Spleen (tissue), 11 donors: ENCODE data around the gene GALNT8. TPM values are rescaled to one million over a fixed set of nuclear protein-coding genes. Genes with fewer than 3 reads are reported as not detected.

Experiments used
- DNase-seq: peaks from one replicate; pipeline ENCODE4 v3.0.0-alpha.2; 2020
- H3K27ac ChIP-seq, 8 donors: fragments of 200-600 bp; sonication (generic) in 7 of 8; 1 replicate in 4 of 8; 2 replicates in 4 of 8; pipeline versions ENCODE4 v1.5.0 to v1.8.0; 2016 to 2021; ENCODE audit warnings: inconsistent platforms in 4 of 8, mild to moderate bottlenecking in 4 of 8, moderate library complexity in 1 of 8
- H3K27me3 ChIP-seq, 7 donors: fragments of 200-600 bp; sonication (generic) in 6 of 7; replicated peaks in 1 of 7; 1 replicate in 4 of 7; 2 replicates in 3 of 7; pipeline versions ENCODE4 v1.5.0 to v1.8.0; 2016 to 2021; ENCODE audit warnings: inconsistent platforms in 3 of 7, mild to moderate bottlenecking in 1 of 7
- H3K36me3 ChIP-seq, 6 donors: fragments of 200-600 bp; sonication (generic) in 5 of 6; 1 replicate in 4 of 6; 2 replicates in 2 of 6; pipeline versions ENCODE4 v1.5.0 to v1.8.0; 2016 to 2021; ENCODE audit warnings: inconsistent platforms in 2 of 6
- H3K4me1 ChIP-seq, 6 donors: fragments of 200-600 bp; sonication (generic) in 5 of 6; 1 replicate in 3 of 6; 2 replicates in 3 of 6; pipeline versions ENCODE4 v1.5.0 to v1.8.0; 2016 to 2021; ENCODE audit warnings: inconsistent platforms in 3 of 6
- H3K4me3 ChIP-seq, 8 donors: fragments of 200-600 bp; sonication (generic) in 7 of 8; 1 replicate in 4 of 8; 2 replicates in 4 of 8; pipeline versions ENCODE4 v1.5.0 to v1.8.0; 2016 to 2021; ENCODE audit warnings: inconsistent platforms in 4 of 8, mild to moderate bottlenecking in 4 of 8, moderate library complexity in 2 of 8
- H3K9me3 ChIP-seq, 8 donors: fragments of 200-600 bp; sonication (generic) in 7 of 8; 1 replicate in 4 of 8; 2 replicates in 4 of 8; pipeline versions ENCODE4 v1.5.0 to v1.8.0; 2016 to 2021; ENCODE audit warnings: inconsistent platforms in 4 of 8
- CTCF ChIP-seq, 11 experiments: fragments of 200-600 bp in 7 of 11; fragments of 450-650 bp in 4 of 11; sonication (generic) in 4 of 11; IDR thresholded peaks in 8 of 11; conservative IDR thresholded peaks in 3 of 11; 1 replicate in 7 of 11; 2 replicates in 4 of 11; pipeline versions ENCODE4 v1.4.0 to v1.8.0; 2016 to 2021; ENCODE audit warnings: antibody characterized with exemption in 11 of 11, inconsistent platforms in 4 of 11, mild to moderate bottlenecking in 1 of 11
- POLR2A ChIP-seq, 3 donors: fragments of 450-650 bp; IDR thresholded peaks; one replicate each; pipeline ENCODE4 v1.5.1; 2017; ENCODE audit warnings: antibody characterized with exemption in 3 of 3, mild to moderate bottlenecking in 1 of 3
- POLR2AphosphoS5 ChIP-seq, 3 donors: sonication (generic); formaldehyde crosslinking; IDR thresholded peaks; one replicate each; pipeline ENCODE4 v1.5.1; 2017; ENCODE audit warnings: antibody characterized with exemption in 3 of 3
- WGBS, 5 donors: extraction: QIAGEN DNeasy Blood & Tissue Kit in 3 of 5; methylation state at CpG; one replicate each; pipeline versions ENCODE4 v1.1.5 to v1.1.7; 2013 to 2018; 5-methylcytosine and 5-hydroxymethylcytosine counted together
- intact Hi-C: fragments of 100-400 bp; cut with DNase I; formaldehyde crosslinking; loops from one replicate; pipeline ENCODE4 v1.15.0; 2023; ENCODE audit warnings: low total_unique reads
- polyA plus RNA-seq, 3 donors: library from polyadenylated mRNA; stranded (reverse); fragments of 200-250 nt; gene quantifications; one replicate each; pipeline ENCODE4 v1.2.1, GENCODE V29; 2013
- total RNA-seq, 7 donors: library from RNA; depleted of rRNA in 3 of 7; stranded (reverse); fragments of >200 nt in 3 of 7; fragmentation: NEBNext Ultra II Directional in 4 of 7; extraction: Animal tissue kit (Norgen Biotek cat#: 25700) in 4 of 7; gene quantifications; one replicate each; pipeline versions ENCODE4 v1.1.0 to v1.2.1, GENCODE V29; 2016 to 2021
- donor health status: healthy with polysubstance abuse.
- donor health status: DM: no; HTN: no; CAD: no; lungs with moderate emphysema.
- donor health status: DM: no; HTN: no; CAD: no.
- donor health status: Bipolar disorder and iron deficiency.
- donor health status: healthy.
- donor health status: DM: no; HTN: no; CAD: no.
- donor health status: DM: yes; HTN: yes; CAD: no.

Gene GALNT8
- total and polyA plus RNA-seq, 10 donors = 0.59 to 3.7 (median 1.5) TPM

GRCh38 chr12:4763549-4763948 lies 43.3 kb downstream of the GALNT8 start:
- 55 to 68% (median 59%) methylated on average over 18 of the region's 18 CpGs for WGBS, 5 donors
- no peak overlapping the region for H3K27ac ChIP-seq
- H3K4me1 ChIP-seq = no peaks in the 10 kb centered on the region
- no peaks in the 10 kb centered on the region for H3K36me3 ChIP-seq
- no peak overlapping the region for H3K4me3 ChIP-seq
- H3K9me3 ChIP-seq = no peaks in the 10 kb centered on the region
- no peak for TF ChIP-seq POLR2AphosphoS5 (IDR thresholded peaks at IDR 0.05)
- no peak for TF ChIP-seq CTCF (IDR thresholded peaks at IDR 0.05 in 8 of 11, conservative IDR thresholded peaks at IDR 0.05 in 3 of 11)
- TF ChIP-seq POLR2A (IDR thresholded peaks at IDR 0.05) = no peak
- no peak for DNase-seq
- intact Hi-C loops = no loop called here
- H3K27me3 ChIP-seq = no peaks in the 10 kb centered on the region

GRCh38 chr12:4766445-4766844 lies 46.2 kb downstream of the GALNT8 start:
- Histone ChIP-seq H3K27ac (no peak overlapping the region), H3K4me3 (no peak overlapping the region), H3K4me1 (no peaks in the 10 kb centered on the region), H3K27me3 (no peaks in the 10 kb centered on the region), H3K36me3 (no peaks in the 10 kb centered on the region), H3K9me3 (no peaks in the 10 kb centered on the region)
- WGBS, 5 donors = 87 to 93% (median 91%) methylated on average over 6 of the region's 6 CpGs
- intact Hi-C loops = no loop called here
- DNase-seq = no peak
- TF ChIP-seq POLR2A (IDR thresholded peaks at IDR 0.05) (no peak), CTCF (IDR thresholded peaks at IDR 0.05 in 8 of 11, conservative IDR thresholded peaks at IDR 0.05 in 3 of 11) (no peak), POLR2AphosphoS5 (IDR thresholded peaks at IDR 0.05) (no peak)

GRCh38 chr12:4767186-4767585 lies 47.0 kb downstream of the GALNT8 start:
- H3K4me3 ChIP-seq = no peak overlapping the region
- H3K36me3 ChIP-seq = no peaks in the 10 kb centered on the region
- no peaks in the 10 kb centered on the region for H3K27me3 ChIP-seq
- no peaks in the 10 kb centered on the region for H3K4me1 ChIP-seq
- TF ChIP-seq POLR2AphosphoS5 (IDR thresholded peaks at IDR 0.05) (no peak), POLR2A (IDR thresholded peaks at IDR 0.05) (no peak), CTCF (IDR thresholded peaks at IDR 0.05 in 8 of 11, conservative IDR thresholded peaks at IDR 0.05 in 3 of 11) (no peak)
- no peak for DNase-seq
- no peak overlapping the region for H3K27ac ChIP-seq
- 84 to 91% (median 88%) methylated on average over 2 of the region's 2 CpGs for WGBS, 5 donors
- intact Hi-C loops = no loop called here
- H3K9me3 ChIP-seq = no peaks in the 10 kb centered on the region

- 81 to 91% (median 84%) methylated on average over 2 of the region's 2 CpGs for WGBS, 5 donors
- intact Hi-C loops = no loop called here
- Histone ChIP-seq H3K36me3 (no peaks in the 10 kb centered on the region), H3K27me3 (no peaks in the 10 kb centered on the region), H3K4me1 (no peaks in the 10 kb centered on the region), H3K4me3 (no peak overlapping the region), H3K9me3 (no peaks in the 10 kb centered on the region), H3K27ac (no peak overlapping the region)
- TF ChIP-seq POLR2A (IDR thresholded peaks at IDR 0.05) (no peak), CTCF (IDR thresholded peaks at IDR 0.05 in 8 of 11, conservative IDR thresholded peaks at IDR 0.05 in 3 of 11) (no peak), POLR2AphosphoS5 (IDR thresholded peaks at IDR 0.05) (no peak)
- no peak for DNase-seq
These were observed 48.1 kb downstream of the GALNT8 start for GRCh38 chr12:4768341-4768740.
